SK-N-SH (cell line): ENCODE measurements around the gene RBM4B. TPM values are rescaled to one million over a fixed set of nuclear protein-coding genes. Genes with fewer than 3 reads are reported as not detected.

Experiments used
- CTCF ChIA-PET: fragments of 300-600, 350-600 bp; formaldehyde crosslinking; extraction: SDS; loops from one replicate; lab custom pipeline; 2021; lab: Yijun Ruan, JAX
- POLR2A ChIA-PET: fragments of 350-600 bp; sonication (Branson Sonifier 250); formaldehyde crosslinking; extraction: SDS; loops from one replicate; lab custom pipeline; 2020; ENCODE audit warnings: antibody characterized with exemption, inconsistent platforms; lab: Yijun Ruan, JAX
- DNase-seq: peaks from one replicate; pipeline ENCODE4 v3.0.0; 2012
- H2AFZ ChIP-seq: fragments of 200-600 bp; sonication (generic); 2 replicates; pipeline ENCODE4 v1.8.1; 2016; ENCODE audit warnings: antibody characterized with exemption, mild to moderate bottlenecking, low read depth
- H3F3A ChIP-seq: fragments of 200-600 bp; sonication (generic); replicated peaks from 2 replicates; pipeline ENCODE3; 2016; ENCODE audit warnings: antibody characterized with exemption, mild to moderate bottlenecking; ENCODE audit not compliant: insufficient read depth
- H3K27ac ChIP-seq, 2 experiments: fragments of 200-500 bp in 1 of 2; fragments of 200-600 bp in 1 of 2; sonication (Bioruptor generic) in 1 of 2; sonication (generic), shearing (Covaris generic) in 1 of 2; 2 replicates each; pipeline versions ENCODE4 v1.5.1 to v1.6.1; 2014 to 2016; ENCODE audit warnings: low read depth in 2 of 2, inconsistent platforms in 1 of 2, low read length in 1 of 2, mild to moderate bottlenecking in 1 of 2, mixed read lengths in 1 of 2
- H3K27me3 ChIP-seq: fragments of 200-600 bp; sonication (generic), shearing (Covaris generic); 2 replicates; pipeline ENCODE4 v1.6.1; 2016; ENCODE audit warnings: mixed run types; ENCODE audit not compliant: insufficient read depth
- H3K36me3 ChIP-seq, 2 experiments: fragments of 200-500 bp in 1 of 2; fragments of 200-600 bp in 1 of 2; sonication (Bioruptor generic) in 1 of 2; sonication (generic) in 1 of 2; replicated peaks in 1 of 2; 2 replicates each; pipeline versions ENCODE3 to v1.5.1; 2014 to 2016; ENCODE audit warnings: low read length in 1 of 2, mild to moderate bottlenecking in 1 of 2; ENCODE audit not compliant: insufficient read depth in 2 of 2, control insufficient read depth in 1 of 2
- H3K4me1 ChIP-seq, 2 experiments: fragments of 200-500 bp in 1 of 2; fragments of 200-600 bp in 1 of 2; sonication (Bioruptor generic) in 1 of 2; sonication (generic), shearing (Covaris generic) in 1 of 2; 2 replicates each; pipeline versions ENCODE4 v1.5.1 to v1.6.1; 2014 to 2016; ENCODE audit warnings: low read depth in 1 of 2, low read length in 1 of 2, mixed run types in 1 of 2; ENCODE audit not compliant: insufficient read depth in 2 of 2, control insufficient read depth in 1 of 2
- H3K4me2 ChIP-seq: fragments of 200-600 bp; sonication (generic), shearing (Covaris generic); 2 replicates; pipeline ENCODE4 v1.6.1; 2017; ENCODE audit warnings: mixed run types
- H3K4me3 ChIP-seq, 2 experiments: fragments of 200-500 bp in 1 of 2; fragments of 200-600 bp in 1 of 2; sonication (Bioruptor generic) in 1 of 2; sonication (generic), shearing (Covaris generic) in 1 of 2; 2 replicates each; pipeline versions ENCODE4 v1.5.1 to v1.8.1; 2014 to 2016; ENCODE audit warnings: low read depth in 2 of 2, inconsistent platforms in 1 of 2, low read length in 1 of 2, mild to moderate bottlenecking in 1 of 2, mixed read lengths in 1 of 2, moderate library complexity in 1 of 2
- H3K79me2 ChIP-seq: fragments of 200-600 bp; sonication (generic); 2 replicates; pipeline ENCODE4 v1.8.1; 2017; ENCODE audit warnings: mild to moderate bottlenecking; ENCODE audit not compliant: insufficient read depth
- H3K9ac ChIP-seq: fragments of 200-600 bp; sonication (generic); 2 replicates; pipeline ENCODE4 v1.6.1; 2017; ENCODE audit warnings: mixed run types
- H3K9me2 ChIP-seq: fragments of 200-600 bp; sonication (generic); 2 replicates; pipeline ENCODE4 v1.6.1; 2017; ENCODE audit warnings: mixed run types
- H3K9me3 ChIP-seq: fragments of 200-600 bp; sonication (generic); 2 replicates; pipeline ENCODE4 v1.6.1; 2017; ENCODE audit warnings: mixed run types, mild to moderate bottlenecking, moderate library complexity
- H4K20me1 ChIP-seq: fragments of 200-600 bp; sonication (generic); 2 replicates; pipeline ENCODE4 v1.6.1; 2017; ENCODE audit warnings: mild to moderate bottlenecking, mixed run types; ENCODE audit not compliant: insufficient read depth
- EP300 ChIP-seq, 2 experiments: IDR thresholded peaks; 2 replicates each; pipeline versions ENCODE4 v1.4.0 to v1.6.1; 2012; ENCODE audit warnings: borderline replicate concordance in 1 of 2, low read depth in 1 of 2, low read length in 1 of 2
- EZH2phosphoT487 ChIP-seq: fragments of 200-600 bp; sonication (generic); IDR thresholded peaks from 2 replicates; pipeline ENCODE4 v1.6.1; 2017; ENCODE audit warnings: low read depth, mixed run types, mild to moderate bottlenecking, antibody characterized with exemption, moderate library complexity, borderline replicate concordance
- FOSL2 ChIP-seq: IDR thresholded peaks from 2 replicates; pipeline ENCODE4 v1.4.0; 2012; ENCODE audit warnings: low read depth, mild to moderate bottlenecking, moderate library complexity, borderline replicate concordance
- FOXJ3 ChIP-seq: sonication (generic); formaldehyde crosslinking; IDR thresholded peaks from 2 replicates; pipeline ENCODE4 v1.5.1; 2020; ENCODE audit warnings: mild to moderate bottlenecking, missing genetic modification reagents
- FOXM1 ChIP-seq: IDR thresholded peaks from 2 replicates; pipeline ENCODE4 v1.4.0; 2012; ENCODE audit warnings: low read depth, mild to moderate bottlenecking
- GATA2 ChIP-seq: sonication (generic); formaldehyde crosslinking; IDR thresholded peaks from 2 replicates; pipeline ENCODE4 v1.5.0; 2020; ENCODE audit warnings: mild to moderate bottlenecking, missing genetic modification reagents
- IRF3 ChIP-seq: fragments of 150-350 bp; IDR thresholded peaks from 2 replicates; pipeline ENCODE4 v1.6.1; 2016; ENCODE audit warnings: mild to moderate bottlenecking, low read depth, low read length
- JUND ChIP-seq: IDR thresholded peaks from 2 replicates; pipeline ENCODE4 v1.4.0; 2012
- MAX ChIP-seq: IDR thresholded peaks from 2 replicates; pipeline ENCODE4 v1.4.0; 2012; ENCODE audit warnings: low read depth
- MXI1 ChIP-seq: IDR thresholded peaks from 2 replicates; pipeline ENCODE4 v1.6.1; 2012; ENCODE audit warnings: mild to moderate bottlenecking, low read depth, low read length, improper control_type of control experiment
- REST ChIP-seq: IDR thresholded peaks from 2 replicates; pipeline ENCODE4 v1.6.1; 2012; ENCODE audit warnings: mild to moderate bottlenecking, low read depth, low read length, moderate library complexity
- RFX5 ChIP-seq: IDR thresholded peaks from 2 replicates; pipeline ENCODE4 v1.6.1; 2012; ENCODE audit warnings: mild to moderate bottlenecking, improper control_type of control experiment, low read length
- RXRA ChIP-seq: IDR thresholded peaks from 2 replicates; pipeline ENCODE4 v1.4.0; 2012; ENCODE audit warnings: low read depth, mild to moderate bottlenecking, borderline replicate concordance
- SMC3 ChIP-seq: IDR thresholded peaks from 2 replicates; pipeline ENCODE4 v1.6.1; 2012; ENCODE audit warnings: low read depth, low read length, improper control_type of control experiment
- TAF1 ChIP-seq: IDR thresholded peaks from 2 replicates; pipeline ENCODE4 v1.6.1; 2012; ENCODE audit warnings: low read depth, mild to moderate bottlenecking, low read length, moderate library complexity, borderline replicate concordance
- TCF12 ChIP-seq: IDR thresholded peaks from 2 replicates; pipeline ENCODE4 v1.4.0; 2012
- TEAD4 ChIP-seq: IDR thresholded peaks from 2 replicates; pipeline ENCODE4 v1.4.0; 2012; ENCODE audit warnings: mild to moderate bottlenecking, borderline replicate concordance; ENCODE audit not compliant: insufficient read depth
- USF1 ChIP-seq: IDR thresholded peaks from 2 replicates; pipeline ENCODE4 v1.4.0; 2012; ENCODE audit warnings: low read depth, borderline replicate concordance
- YY1 ChIP-seq: IDR thresholded peaks from 2 replicates; pipeline ENCODE4 v1.4.0; 2012; ENCODE audit warnings: low read depth, mild to moderate bottlenecking
- ZBTB33 ChIP-seq: IDR thresholded peaks from 2 replicates; pipeline ENCODE4 v1.4.0; 2012; ENCODE audit warnings: low read depth, borderline replicate concordance
- WGBS: methylation state at CpG from one replicate; pipeline ENCODE4 v1.1.6; 2017; ENCODE audit warnings: low lambda C conversion rate; 5-methylcytosine and 5-hydroxymethylcytosine counted together
- polyA plus RNA-seq, 3 experiments: library from polyadenylated mRNA; depleted of rRNA; stranded (reverse); fragments of >200 nt; gene quantifications; 2 replicates each; pipeline ENCODE4 v1.2.3, GENCODE V29; 2012

RBM4B gene
- polyA plus RNA-seq, 1 of the 3 experiments (the other 2 are of a cell fraction) = 31.1 TPM

- DNase-seq = peak; percentile 10
- Histone ChIP-seq H3K27me3 (no peaks in the 10 kb centered on the region), H2AFZ (no peak overlapping the region), H3K9ac (no peak overlapping the region), H3K9me3 (no peaks in the 10 kb centered on the region), H4K20me1 (no peaks in the 10 kb centered on the region), H3K27ac (no peak overlapping the region), H3K4me3 (no peak overlapping the region), H3K9me2 (no peaks in the 10 kb centered on the region), H3F3A (no peaks in the 10 kb centered on the region), H3K36me3 (peaks cover 0 to 6% of the 10 kb centered on the region in 2 experiments), H3K79me2 (no peaks in the 10 kb centered on the region), H3K4me2 (no peak overlapping the region), H3K4me1 (peaks cover 0 to 15% of the 10 kb centered on the region in 2 experiments; a peak in 1 of 4 replicates)
- TF ChIP-seq TEAD4 (no peak), MXI1 (no peak), ZBTB33 (no peak), RXRA (no peak), REST (no peak), IRF3 (no peak), MAX (no peak), RFX5 (no peak), JUND (no peak), EZH2phosphoT487 (no peak), SMC3 (no peak), FOXM1 (no peak), EP300 (IDR thresholded peaks at IDR 0.05; ENCODE audit: borderline replicate concordance in 1 of 2, low read depth in 1 of 2, low read length in 1 of 2) (no peak), FOXJ3 (CRISPR knock-in tag) (no peak), FOSL2 (no peak), TAF1 (no peak), USF1 (no peak), TCF12 (no peak), YY1 (no peak), GATA2 (no peak)
- WGBS = 83% methylated on average over 2 of the region's 2 CpGs
- ChIA-PET POLR2A (no interaction called here), CTCF (interaction anchor here (0.8 to 1.4 kb wide), 2 partner anchors 10 to 193 kb away, joined by 3 to 4 read pairs; no protein-coding TSS in a partner anchor)
Measured at GRCh38 chr11:66684635-66685034, 6.9 kb upstream of the RBM4B start.
